Measurements from ENCODE around the gene HABP4.
A peak's percentile ranks its signal among the peaks of the same experiment; 100 is the strongest.

The HABP4 gene, protein sequence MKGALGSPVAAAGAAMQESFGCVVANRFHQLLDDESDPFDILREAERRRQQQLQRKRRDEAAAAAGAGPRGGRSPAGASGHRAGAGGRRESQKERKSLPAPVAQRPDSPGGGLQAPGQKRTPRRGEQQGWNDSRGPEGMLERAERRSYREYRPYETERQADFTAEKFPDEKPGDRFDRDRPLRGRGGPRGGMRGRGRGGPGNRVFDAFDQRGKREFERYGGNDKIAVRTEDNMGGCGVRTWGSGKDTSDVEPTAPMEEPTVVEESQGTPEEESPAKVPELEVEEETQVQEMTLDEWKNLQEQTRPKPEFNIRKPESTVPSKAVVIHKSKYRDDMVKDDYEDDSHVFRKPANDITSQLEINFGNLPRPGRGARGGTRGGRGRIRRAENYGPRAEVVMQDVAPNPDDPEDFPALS

DNA sequence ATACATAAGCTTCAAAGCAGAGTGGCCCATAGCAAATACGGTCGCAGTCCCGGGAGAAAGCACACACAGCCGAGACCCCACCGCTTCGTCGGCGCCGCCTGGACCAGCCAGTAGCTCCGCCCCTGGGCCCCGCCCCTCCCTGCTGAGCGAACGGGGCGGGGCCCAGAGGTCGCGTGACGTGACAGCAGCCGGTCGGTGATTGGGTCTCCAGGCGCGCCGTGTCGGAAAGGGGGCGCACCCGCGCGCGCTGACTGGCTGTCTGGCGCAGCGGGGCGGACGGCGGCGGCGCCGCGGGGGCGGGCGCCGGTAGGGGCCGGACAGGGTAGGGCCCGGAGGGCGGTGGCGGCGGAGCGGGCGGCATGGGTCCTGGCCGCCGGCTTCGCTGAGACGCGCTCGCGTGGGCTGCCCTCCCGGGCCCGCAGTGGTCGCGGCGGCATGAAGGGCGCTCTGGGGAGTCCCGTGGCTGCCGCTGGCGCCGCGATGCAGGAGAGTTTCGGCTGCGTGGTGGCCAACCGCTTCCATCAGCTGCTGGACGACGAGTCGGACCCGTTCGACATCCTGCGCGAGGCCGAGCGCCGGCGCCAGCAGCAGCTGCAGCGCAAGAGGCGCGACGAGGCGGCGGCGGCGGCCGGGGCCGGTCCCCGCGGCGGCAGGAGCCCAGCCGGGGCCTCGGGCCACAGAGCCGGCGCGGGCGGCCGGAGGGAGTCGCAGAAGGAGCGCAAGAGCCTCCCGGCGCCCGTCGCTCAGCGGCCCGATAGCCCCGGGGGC, at the start of gene HABP4:
Gene HABP4, plus strand, starts transcription at position 325 of the 768 bp plus-strand sequence. Its CDS starts 111 bp downstream, at position 436.
- peak; percentile 85 to 91 for DNase-seq (ENCODE audit: low read depth in 1 of 2, low spot score in 1 of 2)

DNA sequence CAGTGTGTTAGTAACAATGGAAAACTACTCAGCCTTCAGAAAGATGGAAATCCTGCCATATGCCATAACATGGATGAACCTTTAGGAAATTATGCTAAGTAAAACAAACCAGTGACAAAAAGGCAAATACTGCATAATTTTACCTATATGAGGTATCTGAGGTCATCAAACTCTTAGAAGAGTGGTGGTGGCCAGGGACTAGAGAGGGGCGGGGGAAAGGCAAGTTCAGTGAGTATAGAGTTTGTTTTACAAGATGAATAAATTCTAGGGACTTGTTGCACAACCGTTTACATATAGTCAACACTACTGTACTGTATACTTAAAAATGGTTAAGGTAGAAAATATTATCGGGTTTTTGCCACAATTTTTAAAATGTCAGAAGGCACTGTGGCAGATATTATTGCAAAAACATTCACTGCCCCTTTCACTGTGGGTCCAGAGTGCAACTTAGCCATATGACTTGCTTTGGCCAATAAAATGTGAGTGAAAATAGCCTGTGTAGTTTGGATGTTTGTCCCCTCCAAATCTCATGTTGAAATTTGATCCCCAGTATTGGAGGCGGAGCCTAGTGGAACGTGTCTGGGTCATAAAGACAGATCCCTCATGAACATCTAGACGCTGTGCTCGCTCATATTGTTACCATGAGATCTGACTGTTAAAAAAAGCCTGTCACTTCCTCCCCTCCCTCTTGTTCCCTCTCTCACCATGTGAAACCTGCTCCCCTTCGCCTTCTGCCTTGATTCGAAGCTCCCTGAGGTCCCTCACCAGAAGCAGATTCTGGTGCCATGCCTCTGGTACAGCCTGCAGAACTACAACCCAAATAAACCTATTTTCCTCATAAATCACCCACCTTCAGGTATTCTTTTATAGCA, 41.3 kb upstream of the HABP4 start:
- DNase-seq (ENCODE audit: low read depth in 1 of 2, low spot score in 1 of 2): no peak

DNA sequence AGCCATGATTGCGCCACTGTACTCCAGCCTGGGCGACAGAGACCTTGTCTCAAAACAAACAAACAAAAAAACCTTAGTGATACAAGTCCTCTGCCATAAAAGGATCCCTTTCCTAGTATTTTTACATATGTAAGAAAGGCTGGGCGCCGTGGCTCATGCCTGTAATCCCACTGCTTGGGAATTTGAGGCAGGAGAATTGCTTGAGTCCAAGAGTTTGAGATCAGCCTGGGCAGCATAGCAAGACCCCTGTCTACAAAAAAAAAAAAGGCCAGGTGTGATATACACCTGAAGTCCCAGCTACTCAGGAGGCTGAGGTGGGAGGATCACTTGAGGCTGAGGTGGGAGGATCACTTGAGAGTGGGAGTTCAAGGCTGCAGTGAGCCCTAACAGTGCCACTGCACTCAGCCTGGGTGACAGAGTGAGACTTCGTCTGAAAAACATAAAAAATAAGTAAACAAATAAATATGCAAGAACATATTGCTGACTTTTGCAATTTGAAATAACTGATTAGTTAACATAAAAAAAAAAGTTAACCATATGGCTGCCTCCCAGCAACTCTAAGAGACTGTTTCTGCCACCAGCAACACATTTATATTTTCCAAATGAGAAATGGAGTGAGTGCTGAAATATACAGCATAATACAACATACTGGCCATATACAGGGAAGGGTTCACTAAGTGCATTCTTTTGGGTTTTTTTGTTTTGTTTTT, 38.7 kb upstream of the HABP4 start:
- DNase-seq (ENCODE audit: low read depth in 1 of 2, low spot score in 1 of 2): no peak

DNA sequence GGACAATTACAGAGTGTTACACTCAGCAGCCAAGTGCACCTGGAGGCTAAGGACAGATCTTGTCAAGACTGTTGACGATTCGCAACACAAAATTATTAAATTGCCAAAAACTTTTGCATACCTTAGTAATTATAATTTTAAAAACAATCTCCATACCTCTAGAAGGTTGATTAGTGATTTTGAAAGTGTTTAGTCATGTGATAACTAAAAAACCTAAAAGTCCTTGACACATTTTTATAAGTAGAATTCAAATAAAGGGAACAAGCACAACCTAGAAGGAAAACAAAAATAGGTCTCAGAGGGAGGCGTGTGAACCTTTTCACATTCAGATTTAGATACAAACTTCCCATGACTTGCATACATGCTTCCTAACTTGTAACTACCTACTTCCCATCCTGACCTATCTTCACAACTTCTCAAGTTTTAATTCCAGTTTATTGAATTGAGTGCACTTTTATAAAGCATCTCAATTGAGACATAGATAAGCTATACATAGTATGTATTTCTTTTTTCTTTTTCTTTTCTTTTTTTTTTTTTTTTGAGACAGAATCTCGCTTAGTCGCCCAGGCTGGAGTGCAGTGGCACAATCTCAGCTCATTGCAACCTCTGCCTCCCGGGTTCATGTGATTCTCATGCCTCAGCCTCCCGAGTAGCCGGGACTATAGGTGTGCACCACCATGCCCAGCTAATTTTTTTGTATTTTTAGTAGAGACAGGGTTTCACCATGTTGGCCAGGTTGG, 37.6 kb upstream of the HABP4 start:
- no peak for DNase-seq (ENCODE audit: low read depth in 1 of 2, low spot score in 1 of 2)

DNA sequence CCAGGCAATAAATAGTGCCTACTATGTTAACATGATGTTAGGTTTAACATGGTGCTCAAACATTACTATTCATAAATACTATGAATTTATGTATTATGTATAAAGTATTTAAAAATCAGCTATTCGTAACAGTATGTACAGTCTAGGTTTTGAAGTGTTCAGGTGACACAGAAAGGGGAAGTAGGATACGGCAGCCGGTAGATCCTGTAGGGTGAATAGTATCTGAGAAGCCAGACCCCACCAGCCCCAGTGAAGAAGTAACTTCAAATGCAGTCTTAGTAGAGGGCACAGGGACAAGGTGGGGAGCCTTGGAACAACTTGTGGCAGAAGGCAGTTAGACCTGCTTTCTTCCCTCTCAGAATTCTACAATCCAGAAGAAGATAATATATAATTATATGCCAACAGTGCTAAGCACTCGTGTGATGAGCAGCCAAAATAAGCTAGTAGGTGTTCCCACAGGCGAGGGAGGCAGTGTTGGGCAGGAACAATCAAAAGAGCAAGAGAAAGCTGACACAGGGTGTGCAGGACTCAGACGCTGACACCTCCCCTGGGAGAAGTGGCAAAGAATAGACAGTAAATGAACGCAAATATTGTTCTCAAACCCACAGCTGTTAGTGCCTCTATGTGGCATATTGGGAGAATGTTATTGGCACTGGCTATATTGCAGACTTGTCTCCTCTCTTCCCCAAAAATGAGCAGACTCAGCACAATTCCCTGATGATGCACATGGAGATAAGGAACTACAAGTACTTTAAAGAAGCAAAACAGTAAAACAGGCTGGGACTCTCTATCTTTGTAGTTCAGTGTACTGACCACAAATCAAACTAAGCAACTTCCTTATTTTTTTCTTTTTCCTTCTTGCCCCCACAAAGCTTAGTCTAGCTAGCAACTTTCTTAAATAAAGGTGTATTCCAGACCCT, 36.4 kb upstream of the HABP4 start:
- no peak for DNase-seq (ENCODE audit: low read depth in 1 of 2, low spot score in 1 of 2)

DNA sequence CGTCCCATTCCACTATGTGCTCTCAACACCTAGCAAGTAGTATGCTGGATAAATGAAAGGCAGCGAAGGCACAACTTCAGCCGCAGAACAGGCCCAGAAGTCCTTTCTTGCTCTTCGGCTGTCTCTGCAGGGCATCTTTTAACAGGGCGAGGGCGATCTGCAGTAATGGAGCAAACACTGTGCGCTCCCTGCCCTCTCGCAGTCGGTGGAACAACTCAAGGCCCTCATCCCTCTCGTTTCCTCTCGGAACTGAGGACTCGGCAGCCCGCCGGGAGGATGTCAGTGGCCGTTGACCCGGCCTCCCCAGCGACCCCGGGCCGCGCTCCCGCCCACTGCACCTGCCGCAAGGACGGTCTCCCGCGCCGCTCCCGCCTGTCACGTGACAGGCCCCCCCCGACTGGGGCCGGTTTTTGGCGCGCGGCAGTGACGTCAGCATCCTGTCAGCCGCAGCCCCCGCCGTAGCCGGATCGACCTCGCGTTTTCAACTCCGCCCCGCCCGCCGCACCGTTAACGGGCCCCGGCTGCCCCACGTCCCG, 32.9 kb upstream of the HABP4 start:
- DNase-seq (ENCODE audit: low read depth in 1 of 2, low spot score in 1 of 2): peak; percentile 89 to 90

DNA sequence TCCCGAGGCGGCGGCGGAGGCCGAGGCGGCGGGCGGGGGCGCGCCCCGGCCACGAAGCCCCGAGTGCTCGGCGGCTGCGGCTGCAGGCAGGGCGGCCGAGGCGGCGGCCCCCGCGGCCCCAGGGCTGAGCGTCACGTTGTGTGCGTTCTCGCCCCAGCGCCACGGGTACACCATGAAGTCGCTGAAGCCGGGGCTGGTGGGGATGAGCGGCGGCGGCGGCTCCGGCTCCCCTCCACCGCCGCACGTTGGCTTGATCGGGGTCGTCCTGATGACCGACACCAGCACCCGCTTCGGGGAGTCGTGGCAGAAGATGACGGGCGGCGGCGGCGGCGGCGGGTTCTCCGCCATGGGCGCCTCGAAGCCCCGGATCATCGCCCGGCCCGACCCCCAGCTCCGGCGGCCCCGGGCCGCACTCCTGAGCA, 32.3 kb upstream of the HABP4 start:
- peak in 1 of 2 donors; percentile 9 for DNase-seq (ENCODE audit: low read depth in 1 of 2, low spot score in 1 of 2)

DNA sequence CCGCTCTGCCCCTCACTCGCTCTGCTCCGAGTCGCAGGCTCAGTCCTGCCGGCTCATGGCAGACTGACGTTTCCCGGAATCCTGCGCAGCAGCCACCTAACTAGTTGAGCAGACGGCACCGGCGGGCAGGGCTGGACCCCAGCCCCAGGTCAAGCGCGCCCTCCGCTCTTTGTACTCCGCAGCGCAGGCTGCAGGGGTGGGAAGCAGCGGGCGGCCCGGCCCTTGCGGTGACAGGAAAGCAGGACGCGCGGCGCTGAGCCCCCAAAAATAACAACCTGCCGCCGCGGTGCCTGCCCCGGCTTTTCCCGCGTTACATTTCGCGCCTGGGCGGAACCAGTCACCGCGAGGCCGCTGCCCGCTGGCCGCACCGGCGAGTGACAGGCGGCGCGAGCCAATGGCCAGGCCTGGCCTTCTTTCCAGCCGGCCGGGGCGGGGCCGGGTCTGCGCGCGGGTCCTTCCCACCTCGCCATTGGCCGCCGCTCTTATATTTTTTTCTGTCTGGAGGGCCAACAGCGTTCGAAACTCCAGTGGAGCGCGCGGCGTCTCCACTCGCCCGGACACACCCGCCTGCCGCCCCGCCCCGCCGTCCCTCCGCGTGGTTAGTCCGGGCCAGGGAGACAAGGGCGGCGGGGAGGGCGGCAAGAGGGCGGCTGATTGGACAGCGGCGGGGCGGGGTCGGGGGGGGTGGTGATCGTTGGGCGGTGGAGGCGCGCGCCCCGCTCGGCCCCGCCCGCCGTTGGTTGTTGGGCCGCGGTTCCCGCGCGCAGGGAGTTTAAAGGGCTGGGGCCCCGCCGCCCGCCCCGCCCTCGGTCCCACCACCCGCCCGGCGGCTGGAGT, 31.7 kb upstream of the HABP4 start, which contains the start of gene ZNF367:
Gene ZNF367, minus strand, starts transcription at position 288 of the 837 bp plus-strand sequence. CDS start 338 bp downstream, outside the sequence.
- DNase-seq (ENCODE audit: low read depth in 1 of 2, low spot score in 1 of 2): peak; percentile 76 to 88

DNA sequence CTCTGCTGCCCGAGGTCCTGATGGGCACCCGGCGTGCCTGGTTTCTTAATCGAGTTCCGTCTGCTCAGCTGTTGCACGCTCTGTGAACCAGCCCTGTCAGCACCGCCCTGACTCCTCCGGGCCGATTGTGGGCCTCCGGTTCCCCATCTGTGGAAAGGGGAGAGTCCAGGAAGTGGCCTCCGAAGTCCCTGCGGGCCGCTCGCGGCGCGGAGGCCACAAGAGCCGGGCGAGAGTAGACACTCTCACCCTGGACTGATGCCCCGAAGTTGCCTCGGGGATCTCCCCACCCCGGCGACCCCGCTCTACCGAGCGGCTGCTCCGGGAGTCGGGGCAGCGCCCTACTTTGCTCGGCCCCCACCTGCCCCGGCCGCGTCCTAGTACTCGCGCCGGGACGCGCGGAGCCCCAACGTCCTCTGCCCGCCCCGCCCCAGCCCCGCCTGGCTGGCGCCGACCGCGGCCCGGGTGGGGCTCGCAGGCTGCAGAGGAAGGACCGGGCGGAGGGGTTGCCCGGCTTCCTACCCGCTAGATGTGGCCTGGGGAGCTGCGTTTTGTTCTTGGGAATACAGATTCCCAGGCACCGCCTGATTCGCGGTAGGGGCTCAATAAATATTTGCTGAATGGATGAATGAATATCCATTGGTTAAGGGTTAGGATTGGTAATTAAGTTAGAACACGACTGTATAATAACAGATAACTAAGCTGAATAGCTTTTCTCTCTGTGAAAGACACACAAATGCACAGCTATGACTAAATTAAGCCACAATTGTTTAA, 30.9 kb upstream of the HABP4 start:
- DNase-seq (ENCODE audit: low read depth in 1 of 2, low spot score in 1 of 2): peak in 1 of 2 donors; percentile 20

DNA sequence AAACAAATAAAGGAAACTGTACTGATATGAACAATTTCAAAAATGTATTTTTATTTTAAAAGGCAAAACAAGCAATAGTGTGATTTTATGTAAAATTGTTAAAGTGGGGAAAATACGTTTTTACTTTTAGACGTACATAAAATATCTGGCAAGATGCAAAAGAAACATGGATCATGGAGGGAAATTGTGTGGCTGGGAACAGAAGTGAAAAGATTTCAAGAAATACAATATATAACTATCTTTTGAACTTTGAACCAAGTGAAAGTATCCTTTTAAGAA, 30.3 kb upstream of the HABP4 start:
- no peak for DNase-seq (ENCODE audit: low read depth in 1 of 2, low spot score in 1 of 2)

DNA sequence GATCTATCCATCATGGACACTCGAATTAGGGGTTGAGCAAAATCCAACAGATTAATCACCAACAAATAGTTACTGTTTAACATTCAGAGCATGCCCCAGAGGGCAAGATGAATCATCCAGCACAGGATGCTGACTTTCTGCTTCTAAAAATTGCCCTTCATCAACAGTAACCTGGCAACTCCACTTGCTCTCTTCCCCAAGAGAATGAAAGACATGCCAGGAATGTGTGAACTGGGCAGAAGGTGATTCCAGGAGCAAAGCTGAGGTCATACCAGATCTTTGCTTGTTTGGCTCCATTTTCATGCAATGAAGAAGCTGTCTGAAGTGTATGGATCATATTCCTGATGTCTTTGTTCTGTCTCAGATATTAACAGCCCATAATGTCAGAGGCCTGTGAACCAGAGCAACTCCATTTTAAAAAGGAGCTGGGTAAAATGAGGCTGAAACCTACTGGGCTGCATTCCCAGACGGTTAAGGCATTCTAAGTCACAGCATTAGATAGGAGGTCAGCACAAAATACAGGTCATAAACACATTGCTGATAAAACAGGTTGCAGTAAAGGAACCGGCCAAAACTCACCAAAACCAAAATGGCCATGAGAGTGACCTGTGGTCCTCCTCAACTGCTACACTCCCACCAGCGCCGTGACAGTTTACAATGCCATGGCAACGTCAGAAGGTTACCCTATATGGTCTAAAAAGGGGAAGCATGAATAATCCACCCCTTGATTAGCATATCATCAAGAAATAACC, 29.3 kb upstream of the HABP4 start:
- no peak for DNase-seq (ENCODE audit: low read depth in 1 of 2, low spot score in 1 of 2)

DNA sequence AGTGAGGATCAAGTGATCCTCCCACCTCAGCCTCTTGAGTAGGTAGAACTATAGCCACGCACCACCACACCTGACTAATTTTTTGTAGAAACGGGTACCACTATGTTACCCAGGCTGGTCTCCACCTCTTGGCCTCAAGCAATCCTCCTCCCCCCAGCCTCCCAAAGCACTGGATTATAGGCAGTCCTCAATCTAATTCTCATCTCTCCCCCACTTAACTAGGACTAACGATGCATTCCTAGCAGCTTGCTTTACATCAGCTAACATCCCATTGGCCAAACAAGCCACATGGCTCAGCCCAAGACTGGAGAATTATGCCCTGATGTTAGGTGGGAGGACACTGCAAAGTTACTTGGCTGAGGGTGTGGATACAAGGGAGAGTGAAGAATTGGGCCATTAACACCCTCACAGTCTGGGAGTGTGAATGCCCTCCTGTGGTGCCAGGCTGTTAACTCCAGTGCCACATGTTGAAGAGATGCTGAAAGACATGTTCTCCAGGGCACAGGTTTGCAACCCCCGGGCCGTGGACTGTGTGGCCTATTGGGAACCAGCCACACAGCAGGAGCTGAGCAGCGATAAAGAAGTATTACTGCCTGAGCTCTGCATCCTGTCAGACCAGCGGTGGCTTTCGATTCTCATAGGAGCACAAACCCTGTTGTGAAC, 26.5 kb upstream of the HABP4 start:
- no peak for DNase-seq (ENCODE audit: low read depth in 1 of 2, low spot score in 1 of 2)

DNA sequence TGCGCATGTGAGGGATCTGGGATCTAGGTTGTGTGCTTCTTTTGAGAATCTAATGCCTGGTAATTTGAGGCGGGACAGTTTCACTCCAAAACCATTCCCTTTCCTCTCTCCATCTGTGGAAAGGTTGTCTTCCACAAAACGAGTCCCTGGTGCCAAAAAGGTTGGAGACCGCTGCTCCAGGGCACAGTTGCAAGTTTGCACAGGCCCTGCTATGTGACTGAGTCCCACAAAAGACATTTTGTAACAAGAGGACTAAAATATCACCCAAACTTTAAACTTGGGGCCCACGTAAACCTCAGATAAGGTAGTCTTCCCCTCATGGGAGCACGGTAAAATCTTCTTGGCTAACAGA, 26.0 kb upstream of the HABP4 start:
- no peak for DNase-seq (ENCODE audit: low read depth in 1 of 2, low spot score in 1 of 2)

DNA sequence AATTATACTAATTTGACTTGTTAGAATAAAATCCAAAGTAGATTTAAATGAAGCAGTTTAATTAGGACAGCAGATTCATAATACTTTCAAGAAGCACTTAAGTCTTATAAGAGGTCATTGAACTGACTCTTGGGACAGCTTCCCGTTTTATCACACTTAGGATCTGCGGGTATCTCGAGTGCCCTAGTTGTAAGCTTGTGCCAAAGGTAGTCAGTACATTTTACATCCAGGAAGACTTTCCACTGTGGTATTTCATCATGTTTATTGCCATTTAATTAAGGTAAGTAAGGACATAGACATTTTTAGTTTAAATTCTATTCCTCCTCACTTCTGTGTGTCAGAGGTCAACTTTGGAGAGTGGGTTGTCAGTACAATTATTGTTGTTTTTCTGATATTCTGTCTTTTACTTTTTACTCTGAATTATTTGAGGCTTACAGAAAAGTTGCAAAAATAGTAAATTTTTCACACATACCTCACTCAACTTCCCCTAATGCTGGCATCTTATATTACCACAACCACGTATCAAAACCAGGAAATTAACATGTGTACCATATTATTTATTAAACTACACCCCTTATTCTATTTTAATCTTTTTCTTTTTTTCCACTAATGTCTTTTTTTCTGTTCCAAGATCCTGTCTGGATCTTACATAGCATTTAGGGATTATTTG, 24.3 kb upstream of the HABP4 start:
- no peak for DNase-seq (ENCODE audit: low read depth in 1 of 2, low spot score in 1 of 2)

DNA sequence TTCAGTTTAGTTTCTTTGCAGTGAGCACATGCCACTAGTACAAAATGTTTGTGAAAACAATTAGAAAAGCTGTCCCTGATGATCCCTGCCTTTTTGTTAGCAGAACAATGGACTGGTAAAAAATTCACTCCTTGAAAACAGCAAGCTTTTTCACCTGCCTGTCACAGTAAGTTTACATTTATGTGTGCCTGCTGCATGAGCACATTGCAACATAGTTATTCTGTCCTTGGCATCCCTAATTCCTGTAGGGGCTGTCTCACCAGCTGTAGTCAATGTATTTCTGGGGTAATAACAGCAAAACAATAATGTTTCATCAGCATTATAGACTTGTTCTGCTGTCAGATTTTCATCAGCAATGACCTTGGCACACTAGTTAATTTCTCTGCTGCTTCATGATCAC, 20.2 kb upstream of the HABP4 start:
- no peak for DNase-seq (ENCODE audit: low read depth in 1 of 2, low spot score in 1 of 2)

All from activated CD4-positive, alpha-beta T cell treated with anti-CD3 and anti-CD28 coated beads, Interleukin-2, amount 50 U/mL, for 24 hours (primary cell).